Measurements from ENCODE around the gene SLC6A18. TPM values are rescaled to one million over a fixed set of nuclear protein-coding genes. Genes with fewer than 3 reads are reported as not detected.
"Not testable (repeated sequence)": the region's sequence is repeated elsewhere in the genome, so short reads cannot be mapped to it uniquely, and the experiment has no call there.

Gene SLC6A18
- total and polyA plus RNA-seq, 5 donors from 2014 or later = not detected

GRCh38 chr5:1229023-1229422 lies 3.8 kb downstream of the SLC6A18 start:
- not testable (repeated sequence) for H3K27ac ChIP-seq (ENCODE audit: insufficient read depth, low read length, poor library complexity, severe bottlenecking); H3K4me1 ChIP-seq (ENCODE audit: control insufficient read depth, insufficient read depth, low read length, poor library complexity, severe bottlenecking); H3K9me3 Mint-ChIP-seq; H3K36me3 ChIP-seq (ENCODE audit: control insufficient read depth, insufficient read depth, low read length); H3K9me3 ChIP-seq (ENCODE audit: control insufficient read depth in 2 of 2, low read length in 2 of 2); H3K27me3 ChIP-seq (ENCODE audit: control insufficient read depth, insufficient read depth, low read length); ATAC-seq (ENCODE audit: low read depth in 2 of 2); H3K36me3 Mint-ChIP-seq; H3K4me3 ChIP-seq (ENCODE audit: low read depth, low read length); H3K4me1 Mint-ChIP-seq; H3K4me3 Mint-ChIP-seq
- H3K27me3 Mint-ChIP-seq = peaks cover 19% of the 10 kb centered on the region
- DNase-seq = peak in 1 of 3 donors; percentile 61
- H3K27ac Mint-ChIP-seq = peak overlapping the region in 1 of 3 donors; percentile 84

GRCh38 chr5:1229822-1230221 lies 4.6 kb downstream of the SLC6A18 start:
- no peaks in the 10 kb centered on the region for H3K4me1 ChIP-seq (ENCODE audit: control insufficient read depth, insufficient read depth, low read length, poor library complexity, severe bottlenecking)
- no peak for ATAC-seq (ENCODE audit: low read depth in 2 of 2)
- H3K9me3 ChIP-seq (ENCODE audit: control insufficient read depth in 2 of 2, low read length in 2 of 2) = no peaks in the 10 kb centered on the region
- Mint-ChIP-seq H3K27ac (no peak overlapping the region), H3K4me1 (peaks cover 0 to 9% (median 0%) of the 10 kb centered on the region in 4 donors), H3K27me3 (peaks cover 19% of the 10 kb centered on the region), H3K4me3 (no peak overlapping the region), H3K36me3 (no peaks in the 10 kb centered on the region), H3K9me3 (no peaks in the 10 kb centered on the region)
- no peaks in the 10 kb centered on the region for H3K36me3 ChIP-seq (ENCODE audit: control insufficient read depth, insufficient read depth, low read length)
- no peak overlapping the region for H3K4me3 ChIP-seq (ENCODE audit: low read depth, low read length)
- no peak overlapping the region for H3K27ac ChIP-seq (ENCODE audit: insufficient read depth, low read length, poor library complexity, severe bottlenecking)
- no peaks in the 10 kb centered on the region for H3K27me3 ChIP-seq (ENCODE audit: control insufficient read depth, insufficient read depth, low read length)
- DNase-seq = no peak

DNA sequence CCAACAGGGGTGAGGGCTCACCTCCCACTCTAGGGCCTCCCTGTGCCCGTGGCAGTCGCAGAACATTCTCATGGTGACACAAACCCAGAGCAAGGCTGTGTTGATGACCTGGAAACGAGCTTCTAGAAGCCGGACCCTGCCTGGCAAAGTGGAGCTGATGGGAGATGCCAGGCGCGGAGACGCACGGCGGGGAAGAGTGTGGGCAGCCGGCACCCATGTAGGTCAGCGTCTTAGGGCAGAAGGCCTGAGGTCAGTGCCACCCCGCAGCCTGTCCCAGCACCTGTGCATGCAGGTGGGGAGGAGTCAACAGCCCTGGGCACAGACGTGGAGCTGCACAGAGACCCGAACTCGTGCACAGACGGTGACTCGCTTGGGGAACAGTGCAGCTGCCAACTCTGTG lies 5.4 kb downstream of the SLC6A18 start:
- Histone ChIP-seq H3K27me3 (ENCODE audit: control insufficient read depth, insufficient read depth, low read length) (no peaks in the 10 kb centered on the region), H3K4me3 (ENCODE audit: low read depth, low read length) (no peak overlapping the region), H3K27ac (ENCODE audit: insufficient read depth, low read length, poor library complexity, severe bottlenecking) (no peak overlapping the region), H3K36me3 (ENCODE audit: control insufficient read depth, insufficient read depth, low read length) (no peaks in the 10 kb centered on the region), H3K9me3 (ENCODE audit: control insufficient read depth in 2 of 2, low read length in 2 of 2) (peaks cover 0 to under 1% of the 10 kb centered on the region in 2 experiments), H3K4me1 (ENCODE audit: control insufficient read depth, insufficient read depth, low read length, poor library complexity, severe bottlenecking) (no peaks in the 10 kb centered on the region)
- Mint-ChIP-seq H3K27ac (no peak overlapping the region), H3K27me3 (peaks cover 19% of the 10 kb centered on the region), H3K4me1 (peaks cover 0 to 9% (median 0%) of the 10 kb centered on the region in 4 donors), H3K36me3 (no peaks in the 10 kb centered on the region), H3K4me3 (no peak overlapping the region), H3K9me3 (peaks cover 0 to 1% (median 0%) of the 10 kb centered on the region in 7 donors)
- DNase-seq (no peak), ATAC-seq (ENCODE audit: low read depth in 2 of 2) (no peak)

GRCh38 chr5:1231354-1231905 lies 6.2 kb downstream of the SLC6A18 start:
- no peaks in the 10 kb centered on the region for H3K4me1 ChIP-seq (ENCODE audit: control insufficient read depth, insufficient read depth, low read length, poor library complexity, severe bottlenecking)
- DNase-seq = no peak
- no peaks in the 10 kb centered on the region for H3K36me3 ChIP-seq (ENCODE audit: control insufficient read depth, insufficient read depth, low read length)
- H3K27ac ChIP-seq (ENCODE audit: insufficient read depth, low read length, poor library complexity, severe bottlenecking) = no peak overlapping the region
- H3K27me3 Mint-ChIP-seq = peaks cover 19% of the 10 kb centered on the region
- H3K27ac Mint-ChIP-seq = no peak overlapping the region
- H3K9me3 Mint-ChIP-seq = peaks cover 0 to 9% (median 2%) of the 10 kb centered on the region in 7 donors
- H3K4me3 ChIP-seq (ENCODE audit: low read depth, low read length) = no peak overlapping the region
- no peak overlapping the region for H3K4me3 Mint-ChIP-seq
- peaks cover 0 to 9% (median 0%) of the 10 kb centered on the region in 4 donors for H3K4me1 Mint-ChIP-seq
- no peak for ATAC-seq (ENCODE audit: low read depth in 2 of 2)
- H3K9me3 ChIP-seq (ENCODE audit: control insufficient read depth in 2 of 2, low read length in 2 of 2) = peaks cover 4 to 9% of the 10 kb centered on the region in 2 experiments
- no peaks in the 10 kb centered on the region for H3K27me3 ChIP-seq (ENCODE audit: control insufficient read depth, insufficient read depth, low read length)
- H3K36me3 Mint-ChIP-seq = no peaks in the 10 kb centered on the region

DNA sequence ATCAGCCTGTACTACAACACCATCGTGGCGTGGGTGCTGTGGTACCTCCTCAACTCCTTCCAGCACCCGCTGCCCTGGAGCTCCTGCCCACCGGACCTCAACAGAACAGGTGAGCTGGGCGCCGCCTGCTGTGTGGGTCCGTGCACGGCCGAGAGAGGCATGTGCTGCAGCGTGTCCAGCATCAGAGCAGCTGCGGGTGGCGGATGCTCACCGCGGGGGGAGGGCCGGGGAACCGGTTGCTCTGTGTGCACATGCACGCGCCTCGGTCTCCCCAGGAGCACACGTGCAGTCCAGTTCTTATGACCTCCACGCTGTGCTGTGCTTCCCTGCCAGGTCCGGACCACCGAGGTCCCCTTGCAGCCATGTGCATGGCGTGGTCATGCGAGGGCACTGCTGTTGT lies 7.6 kb downstream of the SLC6A18 start:
- Mint-ChIP-seq H3K4me1 (peaks cover 0 to 7% (median 0%) of the 10 kb centered on the region in 4 donors), H3K9me3 (peaks cover 0 to 12% (median 4%) of the 10 kb centered on the region in 7 donors), H3K36me3 (no peaks in the 10 kb centered on the region), H3K4me3 (no peak overlapping the region), H3K27ac (no peak overlapping the region), H3K27me3 (peaks cover 16% of the 10 kb centered on the region)
- H3K27me3 ChIP-seq (ENCODE audit: control insufficient read depth, insufficient read depth, low read length) = no peaks in the 10 kb centered on the region
- no peak overlapping the region for H3K4me3 ChIP-seq (ENCODE audit: low read depth, low read length)
- DNase-seq (no peak), ATAC-seq (ENCODE audit: low read depth in 2 of 2) (no peak)
- H3K4me1 ChIP-seq (ENCODE audit: control insufficient read depth, insufficient read depth, low read length, poor library complexity, severe bottlenecking) = no peaks in the 10 kb centered on the region
- no peaks in the 10 kb centered on the region for H3K36me3 ChIP-seq (ENCODE audit: control insufficient read depth, insufficient read depth, low read length)
- H3K9me3 ChIP-seq (ENCODE audit: control insufficient read depth in 2 of 2, low read length in 2 of 2) = peaks cover 4 to 12% of the 10 kb centered on the region in 2 experiments
- H3K27ac ChIP-seq (ENCODE audit: insufficient read depth, low read length, poor library complexity, severe bottlenecking) = no peak overlapping the region

- Mint-ChIP-seq H3K4me3 (no peak overlapping the region), H3K9me3 (peaks cover 0 to 12% (median 4%) of the 10 kb centered on the region in 7 donors), H3K4me1 (no peaks in the 10 kb centered on the region), H3K36me3 (no peaks in the 10 kb centered on the region), H3K27me3 (peaks cover 4% of the 10 kb centered on the region), H3K27ac (no peak overlapping the region)
- Histone ChIP-seq H3K4me3 (ENCODE audit: low read depth, low read length) (no peak overlapping the region), H3K4me1 (ENCODE audit: control insufficient read depth, insufficient read depth, low read length, poor library complexity, severe bottlenecking) (no peaks in the 10 kb centered on the region), H3K36me3 (ENCODE audit: control insufficient read depth, insufficient read depth, low read length) (no peaks in the 10 kb centered on the region), H3K9me3 (ENCODE audit: control insufficient read depth in 2 of 2, low read length in 2 of 2) (peaks cover 4 to 12% of the 10 kb centered on the region in 2 experiments), H3K27me3 (ENCODE audit: control insufficient read depth, insufficient read depth, low read length) (no peaks in the 10 kb centered on the region), H3K27ac (ENCODE audit: insufficient read depth, low read length, poor library complexity, severe bottlenecking) (no peak overlapping the region)
- no peak for DNase-seq
- no peak for ATAC-seq (ENCODE audit: low read depth in 2 of 2)
Measured at GRCh38 chr5:1235379-1235778, 10.2 kb downstream of the SLC6A18 start.

DNA sequence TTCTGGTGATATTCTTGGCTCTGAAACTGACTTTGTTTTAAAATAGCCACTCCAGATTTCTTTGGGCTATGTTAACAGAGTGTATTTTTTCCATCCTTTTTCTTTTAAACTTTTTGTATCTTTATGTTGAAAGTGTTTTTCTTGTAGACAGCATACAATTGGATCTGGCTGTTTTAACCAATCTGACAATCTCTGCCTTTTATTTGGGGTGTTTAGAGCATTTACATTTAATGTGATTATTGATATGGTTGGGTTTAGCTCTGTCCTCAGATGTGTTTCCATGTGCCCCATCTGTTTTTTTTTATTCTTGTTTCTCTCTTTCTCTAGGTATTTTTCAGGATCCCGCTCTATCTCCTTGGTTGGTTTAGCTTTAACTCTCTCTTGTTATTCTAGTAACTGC lies 10.7 kb downstream of the SLC6A18 start:
- Histone ChIP-seq H3K4me1 (ENCODE audit: control insufficient read depth, insufficient read depth, low read length, poor library complexity, severe bottlenecking) (no peaks in the 10 kb centered on the region), H3K27me3 (ENCODE audit: control insufficient read depth, insufficient read depth, low read length) (no peaks in the 10 kb centered on the region), H3K36me3 (ENCODE audit: control insufficient read depth, insufficient read depth, low read length) (no peaks in the 10 kb centered on the region), H3K27ac (ENCODE audit: insufficient read depth, low read length, poor library complexity, severe bottlenecking) (no peak overlapping the region), H3K4me3 (ENCODE audit: low read depth, low read length) (no peak overlapping the region), H3K9me3 (ENCODE audit: control insufficient read depth in 2 of 2, low read length in 2 of 2) (peaks cover 4 to 12% of the 10 kb centered on the region in 2 experiments)
- DNase-seq (no peak), ATAC-seq (ENCODE audit: low read depth in 2 of 2) (no peak)
- H3K36me3 Mint-ChIP-seq = no peaks in the 10 kb centered on the region
- peaks cover 4% of the 10 kb centered on the region for H3K27me3 Mint-ChIP-seq
- H3K4me1 Mint-ChIP-seq = no peaks in the 10 kb centered on the region
- H3K27ac Mint-ChIP-seq = no peak overlapping the region
- H3K4me3 Mint-ChIP-seq = peak overlapping the region in 1 of 4 donors; percentile 4
- peaks cover 0 to 12% (median 4%) of the 10 kb centered on the region in 7 donors for H3K9me3 Mint-ChIP-seq
